NOMO-1 treated with dmso at 0.1 percent for 144 hours (cell line): Measurements from ENCODE around the gene GSKIP.

Source experiments
- DNase-seq: peaks from one replicate; lab custom pipeline; 2025; ENCODE audit not compliant: unreplicated experiment; lab: John Stamatoyannopoulos, UW

GSKIP gene

GRCh38 chr14:96416292-96416691, 53.0 kb downstream of the GSKIP start:
- DNase-seq: peak; percentile 4

GRCh38 chr14:96417254-96417653, 53.9 kb downstream of the GSKIP start:
- DNase-seq: no peak

GRCh38 chr14:96418075-96418474, 54.7 kb downstream of the GSKIP start:
- DNase-seq: no peak

GRCh38 chr14:96421236-96421635, 57.9 kb downstream of the GSKIP start:
- DNase-seq: no peak

- DNase-seq: no peak
These were observed 59.7 kb downstream of the GSKIP start for GRCh38 chr14:96422992-96423391.

- DNase-seq: no peak
These were observed 60.3 kb downstream of the GSKIP start for GRCh38 chr14:96423446-96424108.

GRCh38 chr14:96424109-96424989, 61.0 kb downstream of the GSKIP start:
- peak; percentile 32 for DNase-seq

- no peak for DNase-seq
These were observed 70.7 kb downstream of the GSKIP start for GRCh38 chr14:96434040-96434439.
